PC-3 (cell line): ENCODE results near the gene ACADSB.

Source experiments
- EZH2phosphoT487 ChIP-seq: fragments of 300-600 bp; sonication (generic); IDR thresholded peaks from 2 replicates; pipeline ENCODE4 v1.6.1; 2018; ENCODE audit warnings: mild to moderate bottlenecking, antibody characterized with exemption, low read length, borderline replicate concordance
- TF ChIP-seq, protein P1 (sequence below): fragments of 300-600 bp; sonication (generic); conservative IDR thresholded peaks from 2 replicates; pipeline ENCODE4 v1.5.1; 2017; ENCODE audit warnings: antibody characterized with exemption, low read depth, mild to moderate bottlenecking, low read length

DNA sequence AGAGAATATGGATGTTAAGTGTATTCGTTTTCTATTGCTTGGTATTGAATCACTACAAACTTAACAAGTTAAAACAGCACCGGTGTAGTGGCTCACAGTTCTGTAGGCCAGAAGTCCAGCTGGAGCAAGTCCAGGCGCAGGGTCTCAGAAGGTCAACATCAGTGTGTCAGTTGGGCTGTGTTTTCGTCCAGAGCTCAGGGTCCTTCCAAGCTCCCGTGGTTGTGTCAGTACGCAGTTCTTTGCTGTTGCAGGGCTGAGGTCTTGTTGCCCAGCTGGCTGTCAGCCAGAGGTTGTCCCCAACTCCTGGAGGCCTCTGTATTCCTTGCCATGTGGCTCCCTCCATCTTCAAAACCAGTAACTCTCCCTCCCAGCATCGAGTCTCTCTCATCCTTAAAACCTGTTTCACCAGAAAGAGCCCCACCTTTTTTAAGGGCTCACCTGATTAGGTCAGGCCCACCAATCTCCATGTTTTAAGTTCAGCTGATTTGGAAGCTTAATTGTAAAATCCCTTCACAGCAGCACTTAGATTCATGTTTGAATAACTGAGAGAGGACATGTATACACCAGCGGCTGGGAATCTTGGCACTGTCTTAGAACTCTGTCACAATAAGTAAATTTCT, 26.8 kb downstream of the ACADSB start:
- TF ChIP-seq, protein P1, sequence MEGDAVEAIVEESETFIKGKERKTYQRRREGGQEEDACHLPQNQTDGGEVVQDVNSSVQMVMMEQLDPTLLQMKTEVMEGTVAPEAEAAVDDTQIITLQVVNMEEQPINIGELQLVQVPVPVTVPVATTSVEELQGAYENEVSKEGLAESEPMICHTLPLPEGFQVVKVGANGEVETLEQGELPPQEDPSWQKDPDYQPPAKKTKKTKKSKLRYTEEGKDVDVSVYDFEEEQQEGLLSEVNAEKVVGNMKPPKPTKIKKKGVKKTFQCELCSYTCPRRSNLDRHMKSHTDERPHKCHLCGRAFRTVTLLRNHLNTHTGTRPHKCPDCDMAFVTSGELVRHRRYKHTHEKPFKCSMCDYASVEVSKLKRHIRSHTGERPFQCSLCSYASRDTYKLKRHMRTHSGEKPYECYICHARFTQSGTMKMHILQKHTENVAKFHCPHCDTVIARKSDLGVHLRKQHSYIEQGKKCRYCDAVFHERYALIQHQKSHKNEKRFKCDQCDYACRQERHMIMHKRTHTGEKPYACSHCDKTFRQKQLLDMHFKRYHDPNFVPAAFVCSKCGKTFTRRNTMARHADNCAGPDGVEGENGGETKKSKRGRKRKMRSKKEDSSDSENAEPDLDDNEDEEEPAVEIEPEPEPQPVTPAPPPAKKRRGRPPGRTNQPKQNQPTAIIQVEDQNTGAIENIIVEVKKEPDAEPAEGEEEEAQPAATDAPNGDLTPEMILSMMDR = no peak
- no peak for TF ChIP-seq EZH2phosphoT487
